CD4-positive, alpha-beta T cell treated with Interferon gamma for 1 hour (primary cell): ENCODE data around the gene DPT.

Experiments used
- DNase-seq: peaks from one replicate; pipeline ENCODE4 v3.0.0-alpha.2; 2020

Gene DPT

DNA sequence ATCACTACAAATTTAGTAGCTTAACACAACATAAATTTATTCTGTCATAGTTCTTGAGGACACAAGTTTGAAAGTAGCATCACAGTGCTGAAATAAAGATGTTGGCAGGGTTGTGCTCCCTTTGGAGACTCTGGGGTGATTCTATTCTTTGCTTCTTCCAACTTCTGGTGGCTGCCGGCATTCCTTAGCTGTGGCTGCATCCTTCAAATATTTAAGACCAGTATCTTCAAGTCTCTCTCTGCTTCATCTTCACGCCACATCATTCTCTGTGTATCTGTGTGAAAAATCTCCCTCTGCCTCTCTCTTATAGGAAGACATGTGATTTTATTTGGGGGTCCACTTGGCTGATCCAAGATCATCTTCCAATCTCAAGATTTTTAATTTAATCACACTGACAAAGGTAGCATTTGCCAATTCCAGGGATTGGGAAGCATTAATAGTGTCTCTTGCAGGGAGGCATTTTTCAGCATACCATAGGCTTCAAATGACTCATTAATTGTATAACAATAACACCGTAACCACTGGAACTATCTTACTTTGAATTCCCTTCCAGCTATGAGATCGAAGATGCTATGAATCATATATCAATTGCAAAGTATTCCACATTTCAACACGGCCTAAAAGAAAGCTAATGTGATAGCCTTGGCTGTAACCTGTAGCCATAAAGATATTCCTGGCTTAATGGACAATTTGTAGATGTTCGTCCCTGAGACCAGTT is 74.6 kb downstream of the DPT start:
- DNase-seq = no peak

DNA sequence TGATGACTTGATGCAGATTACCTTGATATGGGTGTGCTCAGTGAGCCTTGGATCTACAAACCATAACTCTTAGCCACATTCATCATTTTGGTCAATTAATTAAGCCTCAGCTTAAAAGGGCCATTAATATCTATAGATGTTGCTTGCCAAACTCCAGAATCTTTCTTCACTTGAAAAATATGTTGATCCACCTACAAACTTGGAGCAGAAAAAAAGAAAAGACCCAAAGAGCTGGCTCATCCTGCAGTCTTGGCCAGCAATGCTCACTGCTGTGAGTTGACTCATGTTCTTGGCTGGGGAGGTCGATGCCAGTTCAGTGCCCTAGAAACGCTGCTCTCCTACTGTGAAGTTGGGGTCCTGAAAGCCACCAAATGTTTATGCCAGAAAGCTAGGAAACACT is 75.4 kb downstream of the DPT start:
- DNase-seq = no peak

DNA sequence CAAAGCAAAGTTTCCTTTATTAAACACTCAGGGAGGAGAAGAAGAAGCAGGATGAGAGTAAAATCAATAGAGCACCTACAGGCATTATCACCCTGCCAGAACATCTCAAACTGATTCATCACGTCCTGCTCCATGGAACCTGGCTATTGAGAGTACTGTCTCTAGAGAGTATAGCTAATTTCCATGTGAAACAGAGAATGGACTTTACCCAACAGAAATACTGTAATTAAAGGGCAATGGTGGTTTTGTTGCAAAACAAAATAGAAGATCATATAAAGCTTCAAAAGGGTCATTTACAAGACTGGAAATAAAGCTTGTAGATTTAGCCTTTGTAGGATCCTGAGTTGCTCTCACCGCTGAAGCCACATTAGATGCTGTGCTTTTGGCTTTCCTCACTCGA is 83.3 kb downstream of the DPT start:
- no peak for DNase-seq
